SH-SY5Y (cell line): ENCODE measurements around the gene OR6Q1.

Experiments
- GATA2 ChIP-seq: IDR thresholded peaks from 2 replicates; pipeline ENCODE4 v1.6.1; 2011; ENCODE audit warnings: mild to moderate bottlenecking, low read depth, low read length
- GATA3 ChIP-seq: IDR thresholded peaks from 2 replicates; pipeline ENCODE4 v1.6.1; 2011; ENCODE audit warnings: low read depth, mild to moderate bottlenecking, low read length, moderate library complexity

Gene OR6Q1

GRCh38 chr11:58043379-58043778 is 12.6 kb downstream of the OR6Q1 start:
- TF ChIP-seq GATA3 (no peak), GATA2 (no peak)

- TF ChIP-seq GATA2 (no peak), GATA3 (no peak)
Measured at GRCh38 chr11:58046231-58046630, 15.5 kb downstream of the OR6Q1 start.

GRCh38 chr11:58047818-58048217 is 17.1 kb downstream of the OR6Q1 start:
- no peak for TF ChIP-seq GATA3
- TF ChIP-seq GATA2 = no peak

GRCh38 chr11:58055806-58056401 is 25.2 kb downstream of the OR6Q1 start:
- TF ChIP-seq GATA2 = no peak
- TF ChIP-seq GATA3 = no peak

GRCh38 chr11:58057481-58057880 is 26.7 kb downstream of the OR6Q1 start:
- TF ChIP-seq GATA3 (no peak), GATA2 (no peak)

GRCh38 chr11:58058276-58059006 is 27.7 kb downstream of the OR6Q1 start:
- no peak for TF ChIP-seq GATA2
- TF ChIP-seq GATA3 = no peak

- TF ChIP-seq GATA2 (no peak), GATA3 (no peak)
Measured at GRCh38 chr11:58059007-58059350, 28.2 kb downstream of the OR6Q1 start.

GRCh38 chr11:58060535-58060934 is 29.8 kb downstream of the OR6Q1 start:
- no peak for TF ChIP-seq GATA3
- TF ChIP-seq GATA2 = no peak

GRCh38 chr11:58060939-58061672 is 30.4 kb downstream of the OR6Q1 start:
- no peak for TF ChIP-seq GATA3
- TF ChIP-seq GATA2 = no peak

GRCh38 chr11:58061813-58062212 is 31.1 kb downstream of the OR6Q1 start:
- TF ChIP-seq GATA2 (no peak), GATA3 (no peak)

- TF ChIP-seq GATA2 (no peak), GATA3 (no peak)
Measured at GRCh38 chr11:58067685-58068084, 36.9 kb downstream of the OR6Q1 start.

- no peak for TF ChIP-seq GATA3
- no peak for TF ChIP-seq GATA2
Measured at GRCh38 chr11:58068655-58069054, 37.9 kb downstream of the OR6Q1 start.

- no peak for TF ChIP-seq GATA3
Measured at GRCh38 chr11:58070585-58070984, 39.8 kb downstream of the OR6Q1 start.

- no peak for TF ChIP-seq GATA2
- TF ChIP-seq GATA3 = no peak
Measured at GRCh38 chr11:58075781-58076180, 45.0 kb downstream of the OR6Q1 start.
